IMR-90 (cell line): ENCODE results near the gene DCUN1D3. TPM values are rescaled to one million over a fixed set of nuclear protein-coding genes. Genes with fewer than 3 reads are reported as not detected.

ENCODE experiments used
- ATAC-seq: fragments of 200-7000 bp; cut with Tn5 transposase; 2 replicates; pipeline ENCODE4 v1.9.1; 2020; ENCODE audit warnings: low read depth, mild to moderate bottlenecking, moderate library complexity
- BruUV-seq: library from RNA; stranded (reverse); fragments of 400-500 nt; replicated peaks from 2 replicates; lab custom pipeline; 2021; lab: Mats Ljungman, UMichigan
- CTCF ChIA-PET: fragments of 300-600 bp; formaldehyde crosslinking; extraction: SDS; loops from one replicate; lab custom pipeline; 2021; ENCODE audit warnings: antibody characterized with exemption; lab: Yijun Ruan, JAX
- POLR2A ChIA-PET: fragments of 300-600 bp; sonication (Branson Sonifier 250); formaldehyde crosslinking; loops from one replicate; lab custom pipeline; 2022; ENCODE audit warnings: antibody characterized with exemption; ENCODE audit not compliant: unreplicated experiment; lab: Charles Lee
- DNase-seq: peaks from one replicate; pipeline ENCODE4 v3.0.0; 2013
- H2AFZ ChIP-seq: replicated peaks from 2 replicates; pipeline ENCODE3; 2013; ENCODE audit warnings: low read length, mild to moderate bottlenecking; ENCODE audit not compliant: poor library complexity
- H2AK5ac ChIP-seq: 2 replicates; pipeline ENCODE4 v1.6.1; 2013; ENCODE audit warnings: low read depth, low read length, inconsistent platforms
- H2AK9ac ChIP-seq: replicated peaks from 2 replicates; pipeline ENCODE3; 2013; ENCODE audit warnings: mild to moderate bottlenecking, low read depth, low read length, moderate library complexity; ENCODE audit not compliant: poor library complexity
- H2BK120ac ChIP-seq: 2 replicates; pipeline ENCODE4 v1.6.1; 2013; ENCODE audit warnings: low read depth, low read length, inconsistent platforms
- H2BK15ac ChIP-seq: 3 replicates; pipeline ENCODE4 v1.6.1; 2013; ENCODE audit warnings: low read depth, low read length, inconsistent platforms
- H2BK20ac ChIP-seq: 2 replicates; pipeline ENCODE4 v1.6.1; 2013; ENCODE audit warnings: low read depth, mild to moderate bottlenecking, inconsistent platforms, low read length, moderate library complexity
- H2BK5ac ChIP-seq: 2 replicates; pipeline ENCODE4 v1.6.1; 2013; ENCODE audit warnings: mild to moderate bottlenecking, low read depth, low read length, inconsistent platforms; ENCODE audit not compliant: poor library complexity, severe bottlenecking
- H3K14ac ChIP-seq: replicated peaks from 2 replicates; pipeline ENCODE4 v1.6.1; 2013; ENCODE audit warnings: low read depth, low read length, inconsistent platforms
- H3K18ac ChIP-seq: 2 replicates; pipeline ENCODE4 v1.6.1; 2013; ENCODE audit warnings: low read depth, low read length, control low read depth
- H3K23ac ChIP-seq: 2 replicates; pipeline ENCODE4 v1.6.1; 2013; ENCODE audit warnings: low read depth, low read length, inconsistent platforms
- H3K27ac ChIP-seq: 2 replicates; pipeline ENCODE4 v1.5.1; 2013; ENCODE audit warnings: mild to moderate bottlenecking, control low read depth, low read length; ENCODE audit not compliant: insufficient read depth
- H3K27me3 ChIP-seq: 2 replicates; pipeline ENCODE4 v1.6.1; 2013; ENCODE audit warnings: low read length; ENCODE audit not compliant: control insufficient read depth, insufficient read depth
- H3K36me3 ChIP-seq: 2 replicates; pipeline ENCODE4 v1.6.1; 2013; ENCODE audit warnings: low read length, mixed read lengths; ENCODE audit not compliant: control insufficient read depth, insufficient read depth
- H3K4ac ChIP-seq: 2 replicates; pipeline ENCODE4 v1.6.1; 2013; ENCODE audit warnings: low read depth, low read length, inconsistent platforms
- H3K4me1 ChIP-seq: 2 replicates; pipeline ENCODE4 v1.6.1; 2013; ENCODE audit warnings: low read length, mixed read lengths; ENCODE audit not compliant: control insufficient read depth, insufficient read depth
- H3K4me2 ChIP-seq: 2 replicates; pipeline ENCODE4 v1.6.1; 2013; ENCODE audit warnings: low read depth, mild to moderate bottlenecking, control low read depth, low read length, moderate library complexity
- H3K4me3 ChIP-seq: 2 replicates; pipeline ENCODE4 v1.5.1; 2013; ENCODE audit warnings: low read depth, mild to moderate bottlenecking, control low read depth, low read length, moderate library complexity; ENCODE audit not compliant: insufficient read depth
- H3K56ac ChIP-seq: 2 replicates; pipeline ENCODE4 v1.6.1; 2013; ENCODE audit warnings: low read length, inconsistent platforms; ENCODE audit not compliant: insufficient read depth; ENCODE audit errors: extremely low read depth
- H3K79me1 ChIP-seq, 2 experiments: 2 replicates each; pipeline ENCODE4 v1.6.1; 2013; ENCODE audit warnings: low read length in 2 of 2, inconsistent platforms in 1 of 2, low read depth in 1 of 2
- H3K9ac ChIP-seq: 2 replicates; pipeline ENCODE4 v1.6.1; 2013; ENCODE audit warnings: low read depth, low read length, control low read depth
- H3K9me1 ChIP-seq: 2 replicates; pipeline ENCODE4 v1.6.1; 2013; ENCODE audit warnings: low read length, inconsistent platforms; ENCODE audit not compliant: insufficient read depth
- H3K9me3 ChIP-seq: 2 replicates; pipeline ENCODE4 v1.6.1; 2013; ENCODE audit warnings: low read length; ENCODE audit not compliant: control insufficient read depth, insufficient read depth
- H4K20me1 ChIP-seq: 2 replicates; pipeline ENCODE4 v1.6.1; 2013; ENCODE audit warnings: low read length, inconsistent platforms; ENCODE audit not compliant: insufficient read depth
- H4K5ac ChIP-seq: 2 replicates; pipeline ENCODE4 v1.6.1; 2013; ENCODE audit warnings: mild to moderate bottlenecking, low read depth, low read length, control low read depth
- H4K8ac ChIP-seq, 2 experiments: 2 replicates each; pipeline ENCODE4 v1.6.1; 2013; ENCODE audit warnings: low read depth in 2 of 2, low read length in 2 of 2, control low read depth in 1 of 2, inconsistent platforms in 1 of 2
- H4K91ac ChIP-seq: 2 replicates; pipeline ENCODE4 v1.6.1; 2013; ENCODE audit warnings: low read depth, low read length, inconsistent platforms; ENCODE audit not compliant: insufficient read depth
- CHD1 ChIP-seq: IDR thresholded peaks from 2 replicates; pipeline ENCODE4 v1.6.1; 2012; ENCODE audit warnings: low read depth, low read length, improper control_type of control experiment
- MAFK ChIP-seq: IDR thresholded peaks from 2 replicates; pipeline ENCODE4 v1.6.1; 2012; ENCODE audit warnings: low read depth, low read length, improper control_type of control experiment
- MAZ ChIP-seq: IDR thresholded peaks from 2 replicates; pipeline ENCODE4 v1.6.1; 2012; ENCODE audit warnings: low read depth, mild to moderate bottlenecking, low read length, improper control_type of control experiment, moderate library complexity, borderline replicate concordance
- MXI1 ChIP-seq: IDR thresholded peaks from 2 replicates; pipeline ENCODE4 v1.6.1; 2012; ENCODE audit warnings: low read depth, mild to moderate bottlenecking, low read length, moderate library complexity, borderline replicate concordance
- POLR2A ChIP-seq: IDR thresholded peaks from 2 replicates; pipeline ENCODE4 v1.6.1; 2012; ENCODE audit warnings: mild to moderate bottlenecking, low read depth, low read length
- RAD21 ChIP-seq: IDR thresholded peaks from 2 replicates; pipeline ENCODE4 v1.6.1; 2012; ENCODE audit warnings: low read length, improper control_type of control experiment
- SMC3 ChIP-seq: fragments of 150-350 bp; IDR thresholded peaks from 2 replicates; pipeline ENCODE4 v1.6.1; 2016; ENCODE audit warnings: low read depth, mild to moderate bottlenecking, antibody characterized with exemption, low read length, moderate library complexity
- WGBS, 2 experiments: methylation state at CpG; one replicate each; pipeline versions ENCODE4 v1.1.5 to v1.1.7; 2013; ENCODE audit warnings: missing lambda C conversion rate in 2 of 2; ENCODE audit not compliant: insufficient read length in 1 of 2; ENCODE audit errors: extremely low coverage in 2 of 2; 5-methylcytosine and 5-hydroxymethylcytosine counted together
- dilution Hi-C: fragments of 300-500 bp; cut with HindIII; formaldehyde crosslinking; loops from one replicate; pipeline ENCODE4 v1.14.3; 2018; ENCODE audit warnings: low sequenced_read_pairs; ENCODE audit not compliant: unreplicated experiment
- in situ Hi-C: fragments of 300-500 bp; cut with MboI; formaldehyde crosslinking; loops from 3 replicates; pipeline ENCODE4 v1.14.3; 2019; ENCODE audit warnings: low sequenced_read_pairs, inconsistent platforms, mixed read lengths
- intact Hi-C: fragments of 100-400 bp; cut with micrococcal nuclease; formaldehyde crosslinking; loops from 2 replicates; pipeline ENCODE4 v1.10.0; 2022
- polyA plus RNA-seq, 3 experiments: library from polyadenylated mRNA; depleted of rRNA; stranded (reverse); fragments of >200 nt; gene quantifications; 2 replicates each; pipeline ENCODE4 v1.2.3, GENCODE V29; 2012; ENCODE audit warnings: low replicate concordance in 1 of 3
- total RNA-seq: library from RNA; depleted of rRNA; stranded (reverse); fragments of >200 nt; gene quantifications from 2 replicates; pipeline ENCODE4 v1.2.3, GENCODE V29; 2012
- TF ChIP-seq, protein P1 (sequence below): conservative IDR thresholded peaks from 2 replicates; pipeline ENCODE4 v1.5.1; 2012; ENCODE audit warnings: mild to moderate bottlenecking, low read depth, low read length, improper control_type of control experiment
- TF ChIP-seq, protein P2 (sequence below): fragments of 150-350 bp; IDR thresholded peaks from 2 replicates; pipeline ENCODE4 v1.6.1; 2017; ENCODE audit warnings: mild to moderate bottlenecking, antibody characterized with exemption, low read length, low read depth
- TF ChIP-seq, protein P3 (sequence below): fragments of 150-350 bp; IDR thresholded peaks from 2 replicates; pipeline ENCODE4 v1.6.1; 2016; ENCODE audit warnings: low read depth, mild to moderate bottlenecking, low read length, moderate library complexity, borderline replicate concordance

Gene DCUN1D3
- total and polyA plus RNA-seq, 2 of the 4 experiments (the other 2 are of a cell fraction), result 8.1 to 42.3 TPM

- in situ Hi-C loops, result no loop called here
- H4K20me1 ChIP-seq, result 0 out of 2 replicates have a peak, but pooled peaks cover 5% of the 10 kb centered on the region
- no peak within 1 kb of the TSS; the same call in 2 of the 3 replicates for H2BK15ac ChIP-seq
- peak within 1 kb of the TSS; percentile 94 for H3K4me2 ChIP-seq
- H2BK20ac ChIP-seq, result no peak within 1 kb of the TSS
- H3K27me3 ChIP-seq, result no peaks in the 10 kb centered on the region
- peak within 1 kb of the TSS; percentile 1; the same call in 1 of the 2 replicates for H3K18ac ChIP-seq
- peak within 1 kb of the TSS; percentile 92 for H4K91ac ChIP-seq
- peak within 1 kb of the TSS; percentile 97 to 98 for H4K8ac ChIP-seq
- peak; percentile 94 for DNase-seq
- peak; percentile 90 for ATAC-seq
- H2AK9ac ChIP-seq, result peak within 1 kb of the TSS; percentile 98
- H3K9me3 ChIP-seq, result no peaks in the 10 kb centered on the region
- peak within 1 kb of the TSS; percentile 98 for H2AFZ ChIP-seq
- H3K9ac ChIP-seq, result peak within 1 kb of the TSS; percentile 91
- peak within 1 kb of the TSS; percentile 97 for H2AK5ac ChIP-seq
- intact Hi-C loops, result loop anchor here (2.0 to 5.0 kb wide), 4 partner anchors 44 to 496 kb away; partner anchors contain the start of gene LDAF1
- dilution Hi-C loops, result no loop called here
- H4K5ac ChIP-seq, result peak within 1 kb of the TSS; percentile 95
- no peaks in the 10 kb centered on the region for H3K4me1 ChIP-seq
- H3K4me3 ChIP-seq, result peak within 1 kb of the TSS; percentile 62
- H3K9me1 ChIP-seq, result peaks cover 8% of the 10 kb centered on the region
- peaks cover 9 to 23% of the 10 kb centered on the region in 2 experiments for H3K79me1 ChIP-seq
- peak within 1 kb of the TSS; percentile 58 for H2BK120ac ChIP-seq
- peak within 1 kb of the TSS; percentile 96 for H3K4ac ChIP-seq
- H3K36me3 ChIP-seq, result no peaks in the 10 kb centered on the region
- BruUV-seq, result TSS peak; percentile 69
- CTCF ChIA-PET, result interaction anchor here (0.6 to 1.4 kb wide), 5 partner anchors 13 to 1139 kb away, joined by 3 to 4 read pairs (median 3); no protein-coding TSS in a partner anchor
- H2BK5ac ChIP-seq, result peak within 1 kb of the TSS; percentile 76
- H3K23ac ChIP-seq, result peak within 1 kb of the TSS; percentile 96
- peak within 1 kb of the TSS; percentile 77 for H3K56ac ChIP-seq
- peak within 1 kb of the TSS; percentile 73 for H3K27ac ChIP-seq
- POLR2A ChIA-PET, result interaction anchor here (0.6 kb wide), 1 partner anchor 192 kb away, joined by 8 read pairs; no protein-coding TSS in a partner anchor
- TF ChIP-seq, protein P1, sequence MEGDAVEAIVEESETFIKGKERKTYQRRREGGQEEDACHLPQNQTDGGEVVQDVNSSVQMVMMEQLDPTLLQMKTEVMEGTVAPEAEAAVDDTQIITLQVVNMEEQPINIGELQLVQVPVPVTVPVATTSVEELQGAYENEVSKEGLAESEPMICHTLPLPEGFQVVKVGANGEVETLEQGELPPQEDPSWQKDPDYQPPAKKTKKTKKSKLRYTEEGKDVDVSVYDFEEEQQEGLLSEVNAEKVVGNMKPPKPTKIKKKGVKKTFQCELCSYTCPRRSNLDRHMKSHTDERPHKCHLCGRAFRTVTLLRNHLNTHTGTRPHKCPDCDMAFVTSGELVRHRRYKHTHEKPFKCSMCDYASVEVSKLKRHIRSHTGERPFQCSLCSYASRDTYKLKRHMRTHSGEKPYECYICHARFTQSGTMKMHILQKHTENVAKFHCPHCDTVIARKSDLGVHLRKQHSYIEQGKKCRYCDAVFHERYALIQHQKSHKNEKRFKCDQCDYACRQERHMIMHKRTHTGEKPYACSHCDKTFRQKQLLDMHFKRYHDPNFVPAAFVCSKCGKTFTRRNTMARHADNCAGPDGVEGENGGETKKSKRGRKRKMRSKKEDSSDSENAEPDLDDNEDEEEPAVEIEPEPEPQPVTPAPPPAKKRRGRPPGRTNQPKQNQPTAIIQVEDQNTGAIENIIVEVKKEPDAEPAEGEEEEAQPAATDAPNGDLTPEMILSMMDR, result peak; percentile 53
- TF ChIP-seq MAFK (no peak), MAZ (peak; percentile 79; the same call in 1 of the 2 replicates), CHD1 (no peak), SMC3 (0 out of 2 replicates have a peak, but pooled peaks have one; percentile 11), POLR2A (peak; percentile 79), RAD21 (peak; percentile 3; the same call in 1 of the 2 replicates), MXI1 (peak; percentile 87)
- TF ChIP-seq, protein P2, sequence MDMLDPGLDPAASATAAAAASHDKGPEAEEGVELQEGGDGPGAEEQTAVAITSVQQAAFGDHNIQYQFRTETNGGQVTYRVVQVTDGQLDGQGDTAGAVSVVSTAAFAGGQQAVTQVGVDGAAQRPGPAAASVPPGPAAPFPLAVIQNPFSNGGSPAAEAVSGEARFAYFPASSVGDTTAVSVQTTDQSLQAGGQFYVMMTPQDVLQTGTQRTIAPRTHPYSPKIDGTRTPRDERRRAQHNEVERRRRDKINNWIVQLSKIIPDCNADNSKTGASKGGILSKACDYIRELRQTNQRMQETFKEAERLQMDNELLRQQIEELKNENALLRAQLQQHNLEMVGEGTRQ, result no peak
- TF ChIP-seq, protein P3, sequence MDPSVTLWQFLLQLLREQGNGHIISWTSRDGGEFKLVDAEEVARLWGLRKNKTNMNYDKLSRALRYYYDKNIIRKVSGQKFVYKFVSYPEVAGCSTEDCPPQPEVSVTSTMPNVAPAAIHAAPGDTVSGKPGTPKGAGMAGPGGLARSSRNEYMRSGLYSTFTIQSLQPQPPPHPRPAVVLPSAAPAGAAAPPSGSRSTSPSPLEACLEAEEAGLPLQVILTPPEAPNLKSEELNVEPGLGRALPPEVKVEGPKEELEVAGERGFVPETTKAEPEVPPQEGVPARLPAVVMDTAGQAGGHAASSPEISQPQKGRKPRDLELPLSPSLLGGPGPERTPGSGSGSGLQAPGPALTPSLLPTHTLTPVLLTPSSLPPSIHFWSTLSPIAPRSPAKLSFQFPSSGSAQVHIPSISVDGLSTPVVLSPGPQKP, result 0 out of 2 replicates have a peak, but pooled peaks have one; percentile 7
- 0% methylated on average over 34 of the region's 74 CpGs; no CpG with 5 or more reads in 1 of the 2 experiments for WGBS, 2 experiments
- H3K14ac ChIP-seq, result peak within 1 kb of the TSS; percentile 88
Observed at GRCh38 chr16:20806168-20807050, 93.7 kb downstream of the DCUN1D3 start, which contains the start of the genes ERI2 and REXO5. Gene ERI2 (minus strand): TSS chr16:20806472. CDS start chr16:20806430, 42 bp downstream. Gene REXO5 (plus strand): TSS chr16:20806527. CDS start chr16:20806954, 427 bp downstream.
